Stimulated activated naive CD8-positive, alpha-beta T cell treated with anti-CD3 and anti-CD28 coated beads, Interleukin-15, Interleukin-2, amounts not matched to agents 100 U/mL and 50 U/mL, for 24 hours (primary cell): ENCODE data around the gene L1TD1.
"Not testable (repeated sequence)": the region's sequence is repeated elsewhere in the genome, so short reads cannot be mapped to it uniquely, and the experiment has no call there.

Experiments
- ATAC-seq: fragments of 150-1000 bp; cut with Tn5 transposase; one replicate; pipeline ENCODE4 v1.10.0; 2021
- DNase-seq: peaks from one replicate; pipeline ENCODE4 v3.0.0; 2021

Gene L1TD1

DNA sequence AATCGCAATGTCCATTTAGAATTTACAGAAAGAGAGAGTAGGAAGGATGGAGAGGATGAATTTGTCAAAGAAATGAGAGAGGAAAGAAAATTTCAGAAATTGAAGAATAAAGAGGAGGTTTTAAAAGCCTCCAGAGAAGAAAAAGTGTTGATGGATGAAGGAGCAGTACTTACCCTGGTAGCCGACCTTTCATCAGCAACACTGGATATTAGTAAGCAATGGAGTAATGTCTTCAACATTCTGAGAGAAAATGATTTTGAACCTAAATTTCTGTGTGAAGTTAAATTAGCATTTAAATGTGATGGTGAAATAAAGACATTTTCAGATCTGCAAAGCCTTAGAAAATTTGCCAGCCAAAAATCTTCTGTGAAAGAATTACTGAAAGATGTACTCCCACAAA lies 12.5 kb downstream of the L1TD1 start:
- DNase-seq (no peak), ATAC-seq (no peak)

DNA sequence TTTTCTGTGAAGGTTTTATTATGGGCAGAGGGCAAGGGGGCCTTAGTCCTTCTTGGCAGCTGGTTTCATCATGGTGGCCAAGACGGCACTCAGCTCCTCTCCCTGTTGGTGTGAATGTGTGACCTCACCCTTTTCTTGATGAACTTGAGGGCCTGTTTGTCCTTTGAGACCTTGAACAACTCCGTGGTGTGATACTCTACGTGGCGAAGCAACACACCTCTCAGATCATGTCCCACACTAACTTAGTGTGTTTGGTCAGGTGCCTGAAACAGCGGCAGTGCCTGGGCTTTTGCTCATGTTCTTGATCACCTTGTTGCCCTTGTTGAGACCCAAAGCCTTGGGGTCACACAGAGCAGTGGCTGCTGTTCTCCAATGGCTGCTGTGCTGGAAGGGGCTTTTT lies 13.4 kb downstream of the L1TD1 start:
- ATAC-seq, result no peak

DNA sequence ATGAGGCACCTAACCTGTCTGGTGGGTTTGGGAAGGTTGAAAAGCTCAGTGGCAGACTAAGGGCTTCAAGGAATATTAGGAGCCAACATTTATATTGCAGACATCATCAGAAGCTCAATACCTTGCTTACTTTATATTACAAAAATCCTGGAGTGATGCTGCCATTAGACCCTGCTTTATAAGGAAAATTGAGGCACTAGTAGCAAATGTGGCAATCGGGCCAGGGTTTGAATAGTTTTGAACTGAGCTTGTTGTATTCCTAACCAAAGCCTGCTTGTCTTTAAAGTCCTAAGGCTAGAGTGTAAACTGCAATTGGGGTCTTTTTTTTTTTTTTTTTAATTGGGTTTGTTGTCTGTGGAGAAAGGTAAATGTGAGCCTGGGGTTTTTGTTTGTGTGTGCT lies 14.3 kb downstream of the L1TD1 start:
- ATAC-seq, result no peak
- DNase-seq, result no peak

More for the DNA sequence above, 13.4 kb downstream of the L1TD1 start:
- no peak for DNase-seq

DNA sequence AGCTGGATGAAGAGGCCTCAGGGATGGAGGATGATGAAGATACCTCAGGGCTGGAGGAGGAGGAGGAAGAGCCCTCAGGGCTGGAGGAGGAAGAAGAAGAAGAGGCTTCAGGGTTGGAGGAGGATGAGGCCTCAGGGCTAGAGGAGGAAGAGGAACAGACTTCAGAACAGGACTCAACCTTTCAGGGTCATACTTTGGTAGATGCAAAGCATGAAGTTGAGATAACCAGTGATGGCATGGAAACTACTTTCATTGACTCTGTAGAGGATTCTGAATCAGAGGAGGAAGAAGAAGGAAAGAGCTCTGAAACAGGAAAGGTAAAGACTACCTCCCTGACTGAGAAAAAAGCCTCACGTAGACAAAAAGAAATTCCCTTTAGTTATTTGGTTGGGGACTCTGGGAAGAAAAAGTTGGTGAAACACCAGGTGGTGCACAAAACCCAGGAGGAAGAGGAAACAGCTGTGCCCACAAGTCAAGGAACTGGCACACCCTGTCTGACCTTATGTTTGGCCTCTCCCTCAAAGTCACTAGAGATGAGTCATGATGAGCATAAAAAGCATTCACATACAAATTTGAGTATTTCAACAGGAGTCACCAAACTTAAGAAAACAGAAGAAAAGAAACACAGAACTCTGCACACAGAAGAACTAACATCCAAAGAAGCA lies 15.4 kb downstream of the L1TD1 start:
- ATAC-seq (peak; percentile 43), DNase-seq (no peak)

DNA sequence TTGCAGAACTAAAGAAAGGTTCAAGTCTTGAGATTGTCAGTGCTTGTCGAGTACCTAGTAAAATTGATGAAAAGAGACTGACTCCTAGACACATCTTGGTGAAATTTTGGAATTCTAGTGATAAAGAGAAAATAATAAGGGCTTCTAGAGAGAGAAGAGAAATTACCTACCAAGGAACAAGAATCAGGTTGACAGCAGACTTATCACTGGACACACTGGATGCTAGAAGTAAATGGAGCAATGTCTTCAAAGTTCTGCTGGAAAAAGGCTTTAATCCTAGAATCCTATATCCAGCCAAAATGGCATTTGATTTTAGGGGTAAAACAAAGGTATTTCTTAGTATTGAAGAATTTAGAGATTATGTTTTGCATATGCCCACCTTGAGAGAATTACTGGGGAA lies 16.3 kb downstream of the L1TD1 start:
- no peak for ATAC-seq
- no peak for DNase-seq

DNA sequence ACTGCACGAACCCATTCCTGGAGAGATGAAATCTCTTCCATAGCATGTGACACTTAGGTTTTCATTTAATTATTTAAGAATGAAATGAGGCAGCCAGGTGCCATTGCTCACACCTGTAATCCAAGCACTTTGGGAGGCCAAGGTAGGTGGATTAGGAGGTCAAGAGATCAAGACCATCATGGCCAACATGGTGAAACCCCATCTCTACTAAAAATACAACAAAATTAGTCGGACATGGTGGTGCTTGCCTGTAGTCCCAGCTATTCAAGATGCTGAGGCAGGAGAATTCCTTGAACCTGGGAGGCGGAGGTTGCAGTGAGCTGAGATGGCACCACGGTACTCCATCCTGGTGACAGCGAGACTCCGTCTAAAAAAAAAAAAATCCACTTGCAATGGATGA lies 17.8 kb downstream of the L1TD1 start:
- DNase-seq (no peak), ATAC-seq (no peak)

DNA sequence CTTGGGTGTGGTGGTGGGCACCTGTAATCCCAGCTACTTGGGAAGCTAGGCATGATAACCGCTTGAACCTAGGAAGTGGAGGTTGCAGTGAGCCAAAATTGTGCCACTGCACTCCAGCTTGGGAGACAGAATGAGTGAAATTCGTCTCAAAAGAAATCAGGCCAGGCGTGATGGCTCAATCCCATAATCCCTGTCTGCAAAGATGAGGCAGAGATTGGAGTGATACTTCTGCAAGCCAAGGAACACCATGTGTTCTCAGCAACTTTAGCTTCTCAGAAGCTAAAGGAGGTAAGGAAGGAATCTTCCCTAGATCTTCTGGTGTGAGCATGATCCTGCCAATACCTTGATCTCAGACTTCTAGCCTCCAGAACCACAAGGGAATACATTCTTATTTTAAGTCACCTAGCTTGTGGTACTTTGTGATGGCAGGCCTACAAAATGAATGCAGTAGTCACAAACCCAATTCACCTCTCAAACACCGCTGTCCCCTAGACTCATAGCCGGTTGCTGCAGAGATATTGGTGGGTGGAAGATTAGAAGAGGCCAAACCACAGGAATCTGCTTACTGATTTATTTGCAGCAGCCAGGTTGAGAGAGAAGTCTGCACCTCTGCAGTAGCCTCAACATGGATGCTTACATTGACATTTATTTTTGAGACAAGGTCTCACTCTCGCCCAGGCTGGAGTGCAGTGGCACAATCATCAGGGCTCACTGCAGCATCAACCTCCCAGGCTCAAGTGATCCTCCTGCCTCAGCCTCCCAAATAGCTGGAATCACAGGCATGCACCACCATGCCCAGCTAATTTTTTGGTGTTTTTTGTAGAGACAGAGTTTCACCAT lies 18.6 kb downstream of the L1TD1 start:
- ATAC-seq, result no peak
- no peak for DNase-seq

DNA sequence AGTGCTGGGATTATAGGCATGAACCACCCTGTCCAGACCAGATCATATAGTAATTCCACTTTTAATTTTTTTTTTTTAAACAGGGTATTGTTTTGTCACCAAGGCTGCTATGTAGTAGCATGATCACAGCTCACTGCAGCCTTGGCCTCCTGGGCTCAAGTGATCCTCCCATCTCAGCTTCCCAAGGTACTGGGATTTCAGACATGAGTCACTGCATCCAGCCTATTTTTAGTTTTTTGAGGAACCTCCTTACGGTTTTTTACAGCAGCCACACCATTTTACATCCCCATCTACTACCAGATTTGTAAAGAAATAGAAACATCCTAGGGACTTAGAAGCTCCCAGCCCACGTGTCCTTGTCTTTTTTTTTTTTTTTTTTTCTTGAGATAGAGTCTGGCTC lies 24.0 kb downstream of the L1TD1 start:
- DNase-seq (no peak), ATAC-seq (no peak)

DNA sequence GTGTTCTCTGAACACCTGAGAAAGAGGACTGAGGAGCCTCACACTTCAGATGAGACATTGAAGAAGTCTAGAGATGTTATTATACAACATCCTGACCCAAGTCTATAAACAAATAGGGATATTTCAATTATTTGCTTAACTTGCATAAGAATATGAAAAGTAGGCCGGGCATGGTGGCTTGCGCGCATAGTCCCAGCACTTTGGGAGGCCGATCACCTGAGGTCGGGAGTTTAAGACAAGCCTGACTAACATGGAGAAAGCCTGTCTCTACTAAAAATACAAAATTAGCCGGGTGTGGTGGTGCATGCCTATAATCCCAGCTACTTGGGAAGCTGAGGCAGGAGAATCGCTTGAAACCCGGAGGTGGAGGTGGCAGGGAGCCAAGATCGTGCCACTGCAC lies 25.8 kb downstream of the L1TD1 start:
- not testable (repeated sequence) for DNase-seq

DNA sequence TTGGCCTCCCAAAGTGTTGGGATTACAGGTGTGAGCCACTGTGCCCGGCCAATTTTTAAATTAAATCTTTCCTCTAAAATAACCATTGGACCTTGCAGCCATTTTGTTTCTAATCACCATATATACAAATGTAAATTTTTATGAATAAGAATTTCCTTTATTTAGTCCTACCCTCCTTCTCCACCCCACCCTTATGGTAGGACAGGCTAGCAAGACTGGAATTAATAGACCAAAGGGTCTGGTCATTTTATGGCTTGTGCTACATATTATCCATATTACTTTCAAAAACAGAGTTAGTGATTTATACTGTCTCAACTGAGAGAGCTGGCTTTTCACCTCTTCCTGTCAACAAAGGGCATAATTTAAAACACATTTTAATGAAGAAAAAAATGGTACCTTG lies 26.5 kb downstream of the L1TD1 start:
- no peak for ATAC-seq
- DNase-seq, result no peak

More for the DNA sequence above, 25.8 kb downstream of the L1TD1 start:
- ATAC-seq, result not testable (repeated sequence)

DNA sequence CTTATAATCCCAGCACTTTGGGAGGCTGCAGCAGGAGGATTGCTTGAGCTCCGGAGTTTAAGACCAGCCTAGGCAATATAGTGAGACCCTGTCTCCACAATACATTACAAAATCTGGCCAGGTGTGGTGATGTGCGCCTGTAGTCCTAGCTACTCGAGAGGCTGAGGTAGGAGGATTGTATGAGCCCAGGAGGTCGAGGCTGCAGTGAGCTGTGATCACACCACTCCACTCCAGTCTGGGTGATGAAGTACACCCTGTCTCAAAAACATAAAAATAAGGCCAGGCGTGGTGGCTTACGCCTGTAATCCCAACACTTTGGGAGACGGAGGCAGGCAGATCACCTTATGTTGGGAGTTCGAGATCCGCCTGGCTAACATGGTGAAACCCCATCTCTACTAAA lies 27.7 kb downstream of the L1TD1 start:
- DNase-seq, result no peak

DNA sequence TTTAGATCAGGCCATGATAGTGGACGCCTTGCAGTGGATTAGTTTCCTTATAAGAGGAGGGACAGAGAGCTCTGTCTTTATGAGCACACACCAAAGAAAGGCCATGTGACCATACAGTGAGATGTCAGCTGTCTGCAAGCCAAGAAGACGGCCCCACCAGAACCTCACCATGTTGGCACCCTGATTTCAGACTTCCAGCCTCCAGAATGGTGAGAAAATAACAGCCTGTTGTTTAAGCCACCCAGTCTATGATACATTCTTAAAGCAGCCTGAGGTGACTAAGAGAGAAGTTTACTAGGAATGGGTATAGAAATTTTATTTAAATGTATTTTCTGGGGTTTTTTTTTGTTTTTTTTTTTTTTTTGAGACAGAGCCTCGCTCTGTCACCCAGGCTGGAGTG lies 29.5 kb downstream of the L1TD1 start:
- DNase-seq (no peak), ATAC-seq (no peak)

More for the DNA sequence above, 27.7 kb downstream of the L1TD1 start:
- ATAC-seq, result no peak

DNA sequence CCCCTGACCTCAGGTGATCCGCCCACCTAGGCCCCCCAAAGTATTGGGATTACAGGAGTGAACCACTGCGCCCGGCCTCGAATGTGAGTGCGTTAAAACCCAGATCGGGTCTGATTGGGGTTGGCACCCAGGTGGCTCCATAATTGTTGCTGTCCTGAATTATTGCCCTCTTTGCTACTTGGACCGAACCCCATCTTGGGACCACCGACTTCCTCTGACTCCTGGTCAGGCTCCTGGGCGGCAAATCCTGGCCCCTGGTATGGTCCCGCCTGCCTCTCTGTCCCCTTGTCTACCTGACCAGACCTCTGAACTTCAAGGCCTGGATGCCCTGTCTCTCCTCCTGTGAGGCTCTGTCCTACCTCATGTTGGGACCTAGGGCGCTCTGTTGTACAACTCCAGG lies 32.8 kb downstream of the L1TD1 start:
- DNase-seq (no peak), ATAC-seq (no peak)

DNA sequence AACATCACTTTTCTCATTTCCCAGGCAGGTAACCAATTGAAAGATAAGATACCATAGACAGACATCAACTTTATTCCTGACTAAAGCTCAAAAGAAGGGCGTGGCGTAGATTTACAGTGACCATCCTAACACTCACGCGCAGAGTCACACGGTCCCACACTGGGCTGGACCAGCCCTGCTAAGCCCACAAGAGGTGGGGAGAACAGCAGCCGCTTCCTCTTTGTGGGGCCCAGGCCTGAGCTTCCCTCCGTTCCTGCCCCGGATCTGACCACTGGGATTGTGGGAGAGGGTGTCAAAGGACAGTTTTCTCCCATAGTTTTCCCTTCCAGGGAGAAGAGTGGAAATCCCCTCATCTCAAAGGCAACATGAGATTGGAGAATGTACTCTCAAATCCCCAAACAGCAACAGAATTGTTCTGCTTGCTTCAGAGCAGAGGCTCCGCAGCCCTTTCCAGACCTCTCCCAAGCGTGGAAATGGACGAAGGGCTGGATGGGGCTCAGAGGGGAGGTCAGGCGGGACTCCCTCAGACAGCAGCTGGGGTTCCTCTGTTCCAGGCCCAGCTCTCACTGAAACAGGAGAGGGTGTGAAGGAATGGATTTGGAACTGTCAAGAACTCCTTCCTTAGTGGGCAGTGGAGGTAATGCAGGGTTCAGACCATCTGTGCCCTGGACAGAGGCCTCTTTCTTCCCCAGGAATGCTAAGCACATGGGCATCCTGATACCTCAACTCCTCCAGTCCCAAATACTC lies 33.7 kb downstream of the L1TD1 start:
- ATAC-seq, result no peak
- DNase-seq, result no peak

DNA sequence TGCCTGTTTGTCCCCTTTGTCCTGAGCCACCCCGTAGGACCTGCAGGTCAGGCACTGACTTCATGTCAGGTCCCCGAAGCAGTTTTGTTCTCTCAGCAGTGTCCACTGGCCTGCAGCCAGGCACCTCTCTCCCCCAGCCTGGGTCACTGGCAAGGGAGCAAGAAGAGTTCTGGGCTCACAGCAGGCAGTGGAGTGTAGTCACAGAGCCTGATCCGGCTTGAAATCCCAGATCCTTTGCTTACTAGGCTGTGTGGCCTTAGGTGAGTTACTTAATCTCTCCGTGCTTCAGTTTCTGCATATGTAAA lies 34.2 kb downstream of the L1TD1 start:
- ATAC-seq (no peak), DNase-seq (no peak)

DNA sequence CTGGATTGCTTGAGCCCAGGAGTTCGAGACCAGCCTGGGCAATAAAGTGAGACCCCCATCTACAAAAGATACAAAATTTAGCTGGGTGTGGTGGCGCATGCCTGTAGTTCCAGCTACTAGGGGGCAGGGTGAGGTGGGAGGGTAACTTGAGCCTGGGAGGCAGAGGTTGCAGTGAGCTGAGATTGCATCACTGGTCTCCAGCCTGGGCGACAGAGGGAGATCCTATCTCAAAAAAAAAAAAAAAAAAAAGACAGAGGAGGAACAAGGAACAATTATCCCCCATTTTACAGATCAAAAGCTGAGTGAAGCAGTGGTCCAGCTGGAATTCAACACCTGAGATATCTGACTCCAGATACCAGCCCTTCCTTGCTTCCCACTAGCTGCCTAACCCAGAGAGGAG lies 34.8 kb downstream of the L1TD1 start:
- ATAC-seq (no peak), DNase-seq (no peak)

DNA sequence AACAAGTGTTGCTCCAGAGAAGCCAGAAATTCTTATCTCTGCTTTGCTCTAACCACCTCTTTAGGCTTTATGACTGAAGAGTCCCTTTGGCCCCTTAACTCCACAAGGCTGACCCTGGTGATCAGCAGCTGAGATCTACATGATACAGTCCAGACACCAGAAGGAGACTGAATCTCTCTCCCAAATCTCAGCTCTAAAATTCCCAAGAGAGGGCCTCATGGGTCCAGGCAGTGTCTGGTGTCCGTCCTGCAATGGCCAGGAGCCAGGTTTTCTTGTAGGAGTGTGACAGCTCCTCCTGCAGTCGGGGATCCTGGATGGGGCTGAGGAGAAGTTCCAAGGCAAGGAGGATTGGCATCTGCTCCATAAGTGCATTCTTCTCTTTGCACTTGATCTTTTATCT lies 35.3 kb downstream of the L1TD1 start:
- no peak for ATAC-seq
- DNase-seq, result no peak

DNA sequence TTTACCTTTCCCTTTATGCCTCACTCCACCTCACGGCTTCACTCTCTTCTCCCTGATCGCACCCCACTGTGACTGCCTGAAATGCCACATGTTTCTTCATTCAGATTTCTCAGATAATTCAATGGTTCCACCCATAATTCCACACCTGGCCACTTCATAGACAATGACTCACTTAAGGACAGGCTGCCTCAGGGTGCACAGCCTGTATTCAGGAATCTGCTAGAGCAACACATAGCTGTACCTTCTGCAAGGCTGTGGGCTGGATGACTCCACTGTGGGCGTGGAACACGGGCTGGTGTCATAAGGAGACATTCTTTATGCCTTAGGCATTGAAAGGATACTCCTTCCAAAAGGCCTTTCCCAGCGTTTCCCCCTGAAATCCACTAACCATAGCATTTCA lies 36.1 kb downstream of the L1TD1 start:
- ATAC-seq (no peak), DNase-seq (no peak)

DNA sequence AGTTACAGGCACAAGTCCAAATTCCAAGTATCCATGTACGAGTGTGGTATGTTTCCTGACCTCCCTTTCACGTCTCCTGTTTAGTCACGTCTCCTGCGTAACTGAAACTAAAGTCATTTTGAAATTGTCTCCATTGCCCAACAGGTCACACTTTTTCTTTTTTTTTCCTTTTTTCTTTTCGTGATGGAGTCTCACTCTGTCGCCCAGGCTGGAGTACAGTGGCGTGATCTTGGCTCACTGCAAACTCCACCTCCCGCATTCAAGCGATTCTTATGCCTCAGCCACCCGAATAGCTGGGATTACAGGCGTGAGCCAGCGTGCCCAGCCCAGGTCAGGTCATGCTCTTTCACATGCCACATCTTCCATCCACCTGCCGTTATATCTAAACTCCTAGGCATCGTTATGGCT lies 38.2 kb downstream of the L1TD1 start:
- DNase-seq (no peak), ATAC-seq (no peak)

DNA sequence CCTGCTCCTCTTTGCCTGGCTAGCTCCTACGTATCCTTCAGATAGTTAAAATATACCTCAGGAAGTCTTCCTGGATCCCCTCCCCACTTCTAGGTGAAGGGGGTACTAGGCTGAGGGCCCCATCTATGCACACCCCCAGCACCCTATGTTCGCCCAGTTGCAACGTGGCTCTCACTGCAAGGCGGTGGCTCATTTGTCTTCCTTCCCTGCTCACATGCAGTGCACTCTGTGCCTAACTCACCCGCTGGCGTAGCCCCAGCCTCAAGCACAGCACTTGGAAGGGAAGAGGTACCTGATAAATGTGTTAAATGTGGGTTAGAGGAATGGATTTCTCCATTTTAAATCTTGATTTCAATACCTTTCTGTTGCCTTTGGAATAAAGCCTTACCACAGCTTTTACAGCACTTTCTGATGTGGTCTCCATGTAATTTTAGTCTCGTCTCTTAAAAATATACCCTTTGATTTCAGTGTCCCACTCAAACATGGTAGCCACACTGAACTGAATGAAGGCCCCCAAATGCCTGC lies 39.3 kb downstream of the L1TD1 start:
- DNase-seq (no peak), ATAC-seq (no peak)

DNA sequence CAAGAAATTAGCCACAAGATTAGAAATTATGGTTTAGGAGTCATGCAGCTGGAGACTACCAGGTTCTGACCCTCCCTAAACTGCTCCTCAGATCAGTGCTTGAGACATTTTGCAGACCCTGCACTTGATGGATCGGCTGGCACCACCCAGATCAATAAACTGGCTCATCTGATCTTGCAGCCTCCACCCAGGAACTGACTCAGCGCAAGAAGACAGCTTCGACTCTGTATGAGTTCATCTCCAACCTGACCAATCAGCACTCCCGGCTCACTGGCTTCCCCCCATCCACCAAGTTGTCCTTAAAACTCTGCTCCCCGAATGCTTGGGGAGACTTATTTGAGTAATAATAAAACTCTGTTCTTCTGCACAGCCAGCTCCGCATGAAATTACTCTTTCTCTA lies 40.0 kb downstream of the L1TD1 start:
- ATAC-seq, result no peak

DNA sequence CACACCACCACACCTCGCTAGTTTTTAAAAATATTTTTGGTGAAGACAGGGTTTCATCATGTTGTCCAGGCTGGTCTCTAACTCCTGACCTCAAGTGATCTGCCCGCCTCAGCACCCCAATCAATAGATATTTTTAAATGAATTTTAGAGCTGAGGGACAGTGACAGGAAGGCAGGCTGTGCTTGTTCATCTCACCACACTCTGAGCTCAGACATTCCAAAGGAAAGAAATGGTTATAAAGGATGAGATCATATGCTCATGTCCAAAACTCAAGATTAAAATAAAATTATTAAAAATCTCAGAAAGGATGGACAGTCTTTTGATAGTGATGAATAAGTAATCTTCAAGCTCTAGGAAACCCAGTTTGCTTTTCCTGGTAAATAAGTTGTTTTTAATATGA lies 40.9 kb downstream of the L1TD1 start:
- DNase-seq, result no peak
- no peak for ATAC-seq

More for the DNA sequence above, 40.0 kb downstream of the L1TD1 start:
- DNase-seq, result no peak

DNA sequence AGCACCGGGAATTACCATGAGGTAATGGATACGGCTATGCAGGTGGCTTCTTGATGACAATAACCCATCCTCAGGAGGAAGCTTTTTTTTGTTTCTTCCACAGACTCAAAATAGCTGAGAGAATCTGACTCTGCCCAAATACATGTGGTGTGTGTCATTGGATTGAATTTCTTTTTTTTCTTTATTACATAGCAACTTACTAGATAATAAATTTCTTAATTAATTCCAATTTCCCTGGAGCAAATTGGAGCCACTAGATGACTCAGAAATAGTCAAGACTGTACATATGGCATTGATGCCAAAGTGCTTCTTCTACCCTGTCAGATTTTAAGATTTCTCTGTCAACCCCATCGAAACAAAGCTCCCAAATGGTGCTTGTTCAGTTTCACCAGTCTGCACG lies 42.7 kb downstream of the L1TD1 start:
- no peak for DNase-seq

More for the DNA sequence above, 42.7 kb downstream of the L1TD1 start:
- no peak for ATAC-seq
